MCF 10A (cell line): ENCODE measurements around the gene TNS2. TPM values are rescaled to one million over a fixed set of nuclear protein-coding genes. Genes with fewer than 3 reads are reported as not detected.

Source experiments
- BruUV-seq: library from RNA; stranded (reverse); fragments of 400-500 nt; replicated peaks from 2 replicates; lab custom pipeline; 2021; lab: Mats Ljungman, UMichigan
- CTCF ChIA-PET: fragments of 300-600 bp; sonication (Branson Sonifier 250); formaldehyde crosslinking; extraction: SDS; loops from one replicate; lab custom pipeline; 2021; ENCODE audit warnings: antibody characterized with exemption, inconsistent platforms; lab: Yijun Ruan, JAX
- POLR2A ChIA-PET: fragments of 300-600, 350-650 bp; sonication (Branson Sonifier 250); formaldehyde crosslinking; extraction: SDS; loops from one replicate; lab custom pipeline; 2020; ENCODE audit warnings: antibody characterized with exemption, inconsistent platforms; lab: Yijun Ruan, JAX
- DNase-seq: peaks from one replicate; pipeline ENCODE4 v3.0.0-alpha.2; 2018; ENCODE audit not compliant: unreplicated experiment
- H3K27ac Mint-ChIP-seq: one replicate; pipeline ENCODE4 v1.8.0; 2022; ENCODE audit warnings: mild to moderate bottlenecking, low read depth, mixed read lengths; ENCODE audit not compliant: unreplicated experiment
- H3K27me3 Mint-ChIP-seq: one replicate; pipeline ENCODE4 v1.8.0; 2022; ENCODE audit warnings: mixed read lengths; ENCODE audit not compliant: insufficient read depth, unreplicated experiment
- H3K36me3 Mint-ChIP-seq: one replicate; pipeline ENCODE4 v1.8.0; 2022; ENCODE audit warnings: mild to moderate bottlenecking, moderate library complexity, mixed read lengths; ENCODE audit not compliant: insufficient read depth, unreplicated experiment
- H3K4me1 Mint-ChIP-seq: one replicate; pipeline ENCODE4 v1.8.0; 2022; ENCODE audit warnings: mixed read lengths; ENCODE audit not compliant: insufficient read depth, unreplicated experiment
- H3K4me3 Mint-ChIP-seq: one replicate; pipeline ENCODE4 v1.8.0; 2022; ENCODE audit warnings: mild to moderate bottlenecking, moderate library complexity, mixed read lengths; ENCODE audit not compliant: unreplicated experiment
- H3K9me3 Mint-ChIP-seq: one replicate; pipeline ENCODE4 v1.8.0; 2022; ENCODE audit warnings: mixed read lengths; ENCODE audit not compliant: unreplicated experiment
- CTCF ChIP-seq: fragments of 200-600 bp; IDR thresholded peaks from one replicate; pipeline ENCODE4 v1.8.0; 2022; ENCODE audit warnings: antibody characterized with exemption, mild to moderate bottlenecking; ENCODE audit not compliant: unreplicated experiment
- intact Hi-C: fragments of 100-400 bp; cut with micrococcal nuclease; formaldehyde crosslinking; loops from 2 replicates; pipeline ENCODE4 v1.14.1; 2022
- total RNA-seq: library from RNA; stranded (reverse); gene quantifications from 2 replicates; pipeline ENCODE4 v1.2.3, GENCODE V29; 2022

TNS2 gene
- total RNA-seq, 1 experiment from 2014 or later, result 22.3 TPM

GRCh38 chr12:53082637-53083175, 32.8 kb downstream of the TNS2 start:
- peaks cover 16% of the 10 kb centered on the region for H3K4me1 Mint-ChIP-seq

GRCh38 chr12:53086361-53086760, 36.5 kb downstream of the TNS2 start:
- intact Hi-C loops, result no loop called here
- CTCF ChIA-PET, result interaction anchor here (0.6 to 5.1 kb wide), 6 partner anchors 12 to 235 kb away, joined by 3 to 42 read pairs (median 4); partner anchors contain the start of gene IGFBP6
- Mint-ChIP-seq H3K9me3 (no peaks in the 10 kb centered on the region), H3K36me3 (no peaks in the 10 kb centered on the region), H3K4me3 (no peak overlapping the region), H3K4me1 (no peaks in the 10 kb centered on the region), H3K27ac (no peak overlapping the region), H3K27me3 (no peaks in the 10 kb centered on the region)
- TF ChIP-seq CTCF, result no peak
- DNase-seq, result no peak
- POLR2A ChIA-PET, result interaction anchor here (0.7 to 2.0 kb wide), 3 partner anchors 9 to 26 kb away, joined by 3 to 7 read pairs (median 4); no protein-coding TSS in a partner anchor
- BruUV-seq, result no TSS peak

More at GRCh38 chr12:53082637-53083175, 32.8 kb downstream of the TNS2 start:
- Mint-ChIP-seq H3K9me3 (no peaks in the 10 kb centered on the region), H3K27me3 (no peaks in the 10 kb centered on the region), H3K27ac (no peak overlapping the region), H3K4me3 (no peak overlapping the region), H3K36me3 (peaks cover 14% of the 10 kb centered on the region)
- intact Hi-C loops, result no loop called here
- TF ChIP-seq CTCF, result no peak
- no TSS peak for BruUV-seq
- no peak for DNase-seq
- POLR2A ChIA-PET, result no interaction called here
- CTCF ChIA-PET, result interaction anchor here (0.6 to 2.7 kb wide), 2 partner anchors 12 to 17 kb away, joined by 3 to 13 read pairs; no protein-coding TSS in a partner anchor

GRCh38 chr12:53090105-53090504, 40.2 kb downstream of the TNS2 start:
- POLR2A ChIA-PET, result interaction anchor here (1.3 kb wide), 1 partner anchor 10 kb away, joined by 11 read pairs; the partner anchor contains the start of gene SPRYD3
- Mint-ChIP-seq H3K27ac (no peak overlapping the region), H3K9me3 (no peaks in the 10 kb centered on the region), H3K27me3 (no peaks in the 10 kb centered on the region), H3K36me3 (peaks cover 7% of the 10 kb centered on the region), H3K4me3 (no peak overlapping the region), H3K4me1 (no peaks in the 10 kb centered on the region)
- TF ChIP-seq CTCF, result no peak
- intact Hi-C loops, result no loop called here
- CTCF ChIA-PET, result interaction anchor here (0.6 to 14.2 kb wide), 3 partner anchors 11 to 730 kb away, joined by 3 to 267 read pairs (median 4); no protein-coding TSS in a partner anchor
- DNase-seq, result no peak
- BruUV-seq, result no TSS peak

- intact Hi-C loops, result no loop called here
- Mint-ChIP-seq H3K4me3 (no peak overlapping the region), H3K27ac (no peak overlapping the region), H3K36me3 (peaks cover 7% of the 10 kb centered on the region), H3K4me1 (no peaks in the 10 kb centered on the region), H3K27me3 (no peaks in the 10 kb centered on the region), H3K9me3 (no peaks in the 10 kb centered on the region)
- BruUV-seq, result no TSS peak
- DNase-seq, result no peak
- ChIA-PET POLR2A (interaction anchor here (1.3 kb wide), 1 partner anchor 11 kb away, joined by 11 read pairs; the partner anchor contains the start of gene SPRYD3), CTCF (interaction anchor here (0.6 to 14.2 kb wide), 4 partner anchors 9 to 730 kb away, joined by 3 to 267 read pairs (median 4); no protein-coding TSS in a partner anchor)
- TF ChIP-seq CTCF, result no peak
These were observed 40.7 kb downstream of the TNS2 start for GRCh38 chr12:53090554-53090953.
